DND-41 (cell line): ENCODE measurements around the gene DNAAF5.

Source experiments
- ATAC-seq: fragments of 200-7000 bp; cut with Tn5 transposase; 3 replicates; pipeline ENCODE4 v1.9.1; 2021; ENCODE audit warnings: low read depth; ENCODE audit not compliant: insufficient read depth
- DNase-seq: peaks from one replicate; pipeline ENCODE4 v3.0.0-alpha.2; 2020
- H2AFZ ChIP-seq: 2 replicates; pipeline ENCODE4 v1.6.0; 2012; ENCODE audit warnings: low read depth, low read length
- H3K27ac ChIP-seq: 2 replicates; pipeline ENCODE4 v1.5.1; 2012; ENCODE audit warnings: low read length, inconsistent platforms
- H3K27me3 ChIP-seq: fragments of 200-600 bp; sonication (generic); 2 replicates; pipeline ENCODE4 v1.6.0; 2012; ENCODE audit warnings: low read length, mild to moderate bottlenecking, inconsistent platforms; ENCODE audit not compliant: insufficient read depth, poor library complexity
- H3K36me3 ChIP-seq: 2 replicates; pipeline ENCODE4 v1.5.1; 2012; ENCODE audit warnings: low read length, inconsistent platforms; ENCODE audit not compliant: insufficient read depth
- H3K4me1 ChIP-seq: 2 replicates; pipeline ENCODE4 v1.5.1; 2012; ENCODE audit warnings: mild to moderate bottlenecking, low read length; ENCODE audit not compliant: insufficient read depth
- H3K4me2 ChIP-seq: 2 replicates; pipeline ENCODE4 v1.6.0; 2012; ENCODE audit warnings: mild to moderate bottlenecking, moderate library complexity, low read length, inconsistent platforms; ENCODE audit not compliant: insufficient read depth
- H3K4me3 ChIP-seq, 2 experiments: fragments of 200-600 bp in 1 of 2; shearing (Covaris generic) in 1 of 2; 2 replicates each; pipeline ENCODE4 v1.5.1; 2012 to 2016; ENCODE audit warnings: inconsistent platforms in 2 of 2, low read length in 2 of 2, mild to moderate bottlenecking in 2 of 2, low read depth in 1 of 2, moderate library complexity in 1 of 2
- H3K79me2 ChIP-seq: 2 replicates; pipeline ENCODE4 v1.6.0; 2012; ENCODE audit warnings: low read length, inconsistent platforms; ENCODE audit not compliant: insufficient read depth
- H3K9ac ChIP-seq: 2 replicates; pipeline ENCODE4 v1.6.0; 2012; ENCODE audit warnings: low read depth, mild to moderate bottlenecking, inconsistent platforms, low read length, moderate library complexity
- H3K9me3 ChIP-seq: 2 replicates; pipeline ENCODE4 v1.5.1; 2012; ENCODE audit warnings: low read length, moderate library complexity, mild to moderate bottlenecking, inconsistent platforms; ENCODE audit not compliant: insufficient read depth, severe bottlenecking
- H4K20me1 ChIP-seq: 2 replicates; pipeline ENCODE4 v1.6.0; 2012; ENCODE audit warnings: low read length; ENCODE audit not compliant: insufficient read depth
- EZH2 ChIP-seq: IDR thresholded peaks from 3 replicates; pipeline ENCODE4 v1.6.1; 2012; ENCODE audit warnings: borderline replicate concordance, low read depth, mild to moderate bottlenecking, moderate library complexity, low read length, inconsistent platforms; ENCODE audit not compliant: severe bottlenecking
- TF ChIP-seq, protein P1 (sequence below): IDR thresholded peaks from 2 replicates; pipeline ENCODE4 v1.5.1; 2012; ENCODE audit warnings: borderline replicate concordance, low read length, moderate library complexity, mild to moderate bottlenecking; ENCODE audit not compliant: poor library complexity, severe bottlenecking; ENCODE audit errors: extremely low read depth

The DNAAF5 gene

DNA sequence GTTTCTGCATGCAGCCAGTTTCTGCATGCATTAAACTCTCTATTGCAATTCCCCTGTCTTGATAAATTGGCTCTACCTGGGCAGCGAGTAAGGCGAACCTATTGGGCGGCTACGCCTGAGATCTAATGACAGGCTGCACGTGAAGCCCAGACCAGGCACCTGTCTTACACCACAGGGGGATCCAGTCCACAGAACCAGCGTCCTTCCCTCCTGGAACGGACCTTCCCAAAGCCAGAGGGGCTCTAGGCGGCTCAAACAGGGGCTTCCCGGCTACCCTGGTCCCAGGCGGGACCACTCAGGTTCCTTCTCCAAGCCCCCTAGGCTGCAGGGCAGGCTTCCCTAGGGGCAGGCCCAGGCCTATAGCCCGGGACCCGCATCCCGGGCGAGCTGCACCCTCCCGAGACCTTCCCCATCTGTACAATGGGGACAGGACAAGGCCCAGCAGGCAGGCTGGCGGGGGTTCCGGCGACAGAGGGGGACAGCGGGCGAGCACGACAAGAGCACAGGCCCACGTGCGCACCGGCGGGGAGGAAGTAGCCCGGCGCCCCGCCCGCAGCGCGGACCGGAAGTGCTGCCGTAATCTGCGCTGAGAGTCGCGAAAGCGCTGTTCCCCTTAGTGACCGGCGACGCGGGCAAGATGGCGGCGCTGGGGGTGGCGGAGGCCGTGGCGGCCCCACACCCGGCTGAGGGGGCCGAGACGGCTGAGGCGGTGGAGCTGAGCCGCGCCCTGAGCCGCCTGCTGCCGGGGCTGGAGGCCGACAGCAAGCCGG, at the start of gene DNAAF5:
TSS of gene DNAAF5 (plus strand) at position 616 of the 770 bp plus-strand sequence. CDS start at position 638, 22 bp downstream.
- peaks cover 68% of the 10 kb centered on the region for H3K79me2 ChIP-seq
- DNase-seq, result peak; percentile 90
- no peak for TF ChIP-seq EZH2
- TF ChIP-seq, protein P1, sequence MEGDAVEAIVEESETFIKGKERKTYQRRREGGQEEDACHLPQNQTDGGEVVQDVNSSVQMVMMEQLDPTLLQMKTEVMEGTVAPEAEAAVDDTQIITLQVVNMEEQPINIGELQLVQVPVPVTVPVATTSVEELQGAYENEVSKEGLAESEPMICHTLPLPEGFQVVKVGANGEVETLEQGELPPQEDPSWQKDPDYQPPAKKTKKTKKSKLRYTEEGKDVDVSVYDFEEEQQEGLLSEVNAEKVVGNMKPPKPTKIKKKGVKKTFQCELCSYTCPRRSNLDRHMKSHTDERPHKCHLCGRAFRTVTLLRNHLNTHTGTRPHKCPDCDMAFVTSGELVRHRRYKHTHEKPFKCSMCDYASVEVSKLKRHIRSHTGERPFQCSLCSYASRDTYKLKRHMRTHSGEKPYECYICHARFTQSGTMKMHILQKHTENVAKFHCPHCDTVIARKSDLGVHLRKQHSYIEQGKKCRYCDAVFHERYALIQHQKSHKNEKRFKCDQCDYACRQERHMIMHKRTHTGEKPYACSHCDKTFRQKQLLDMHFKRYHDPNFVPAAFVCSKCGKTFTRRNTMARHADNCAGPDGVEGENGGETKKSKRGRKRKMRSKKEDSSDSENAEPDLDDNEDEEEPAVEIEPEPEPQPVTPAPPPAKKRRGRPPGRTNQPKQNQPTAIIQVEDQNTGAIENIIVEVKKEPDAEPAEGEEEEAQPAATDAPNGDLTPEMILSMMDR, result no peak
- peak within 1 kb of the TSS; percentile 85 for H3K4me2 ChIP-seq
- H2AFZ ChIP-seq, result peak within 1 kb of the TSS; percentile 69
- peak within 1 kb of the TSS; percentile 83 for H3K27ac ChIP-seq
- no peaks in the 10 kb centered on the region for H3K27me3 ChIP-seq
- H3K36me3 ChIP-seq, result peaks cover 51% of the 10 kb centered on the region
- H3K4me1 ChIP-seq, result peaks cover 35% of the 10 kb centered on the region
- peaks cover 23% of the 10 kb centered on the region for H4K20me1 ChIP-seq
- peaks cover 29% of the 10 kb centered on the region for H3K9me3 ChIP-seq
- peak within 1 kb of the TSS; percentile 79 for H3K9ac ChIP-seq
- ATAC-seq, result peak; percentile 85
- peak within 1 kb of the TSS; percentile 40 to 77; a peak in 3 of 4 replicates for H3K4me3 ChIP-seq

DNA sequence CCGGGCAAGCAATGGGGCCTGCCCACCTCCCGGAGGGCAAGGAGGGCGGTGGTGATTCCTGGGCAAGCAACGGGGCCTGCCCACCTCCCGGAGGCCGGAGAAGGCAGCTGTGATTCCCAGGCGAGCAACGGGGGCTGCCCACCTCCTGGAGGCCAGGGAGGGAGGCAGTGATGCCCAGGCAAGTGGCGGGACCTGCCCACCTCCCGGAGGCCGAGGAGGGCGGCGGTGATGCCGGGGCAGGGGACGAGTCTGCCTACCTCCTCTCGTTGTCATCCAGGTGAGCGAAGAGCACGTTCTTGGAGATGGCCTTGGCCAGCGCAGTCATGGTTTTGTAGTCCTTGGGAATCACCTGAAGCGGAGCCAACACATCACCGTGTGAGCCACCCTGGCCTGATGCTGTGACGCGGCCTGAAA, 49.5 kb upstream of the DNAAF5 start:
- H3K36me3 ChIP-seq, result peaks cover 59% of the 10 kb centered on the region

DNA sequence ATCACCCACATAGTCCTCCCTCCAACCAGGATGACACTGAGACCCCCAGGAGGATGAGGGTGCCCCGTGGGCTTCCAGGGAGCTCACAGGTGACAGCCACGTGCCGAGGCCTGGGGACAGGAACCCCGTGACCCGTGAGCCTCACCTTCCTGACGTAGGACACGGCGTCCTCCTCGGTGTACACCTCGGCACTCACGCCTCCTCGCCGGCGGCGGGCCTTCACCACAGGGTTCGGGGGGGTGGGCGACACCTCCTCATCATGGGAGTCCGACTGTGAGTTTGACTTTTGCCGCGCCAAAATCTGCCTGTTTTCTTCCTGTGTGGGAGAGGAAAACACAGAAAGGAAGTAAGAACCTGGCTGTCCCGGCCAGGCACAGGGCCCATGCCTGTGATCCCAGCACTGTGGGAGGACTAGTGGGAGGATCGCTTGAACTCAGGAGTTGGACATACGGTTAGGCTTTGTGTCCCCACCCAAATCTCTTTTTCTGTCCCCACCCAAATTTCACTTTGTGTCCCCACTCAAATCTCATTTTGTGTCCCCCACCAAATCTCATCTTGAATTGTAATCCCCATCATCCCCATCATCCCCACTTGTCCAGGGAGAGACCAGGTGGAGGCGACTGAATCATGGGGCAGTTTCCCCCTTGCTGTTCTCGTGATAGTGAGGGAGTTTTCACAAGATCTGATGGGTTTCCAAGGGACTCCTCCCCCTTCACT, 45.9 kb upstream of the DNAAF5 start:
- H3K9me3 ChIP-seq, result peaks cover 41% of the 10 kb centered on the region

More for the DNA sequence above, 49.5 kb upstream of the DNAAF5 start:
- H3K79me2 ChIP-seq, result no peaks in the 10 kb centered on the region
- H3K4me1 ChIP-seq, result no peaks in the 10 kb centered on the region
- H4K20me1 ChIP-seq, result no peaks in the 10 kb centered on the region
- no peak overlapping the region for H3K9ac ChIP-seq
- no peak overlapping the region for H3K4me3 ChIP-seq
- no peak overlapping the region for H3K4me2 ChIP-seq
- DNase-seq, result no peak
- no peak overlapping the region for H2AFZ ChIP-seq
- H3K9me3 ChIP-seq, result peaks cover 15% of the 10 kb centered on the region
- H3K27me3 ChIP-seq, result no peaks in the 10 kb centered on the region
- no peak for TF ChIP-seq EZH2
- TF ChIP-seq, protein P1, result no peak
- no peak overlapping the region for H3K27ac ChIP-seq
- ATAC-seq, result no peak

More for the DNA sequence above, 45.9 kb upstream of the DNAAF5 start:
- DNase-seq (no peak), ATAC-seq (no peak)
- no peak overlapping the region for H3K4me3 ChIP-seq
- no peaks in the 10 kb centered on the region for H3K79me2 ChIP-seq
- TF ChIP-seq EZH2, result no peak
- TF ChIP-seq, protein P1, result no peak
- H3K27ac ChIP-seq, result no peak overlapping the region
- H3K4me2 ChIP-seq, result no peak overlapping the region
- H3K27me3 ChIP-seq, result no peaks in the 10 kb centered on the region
- no peaks in the 10 kb centered on the region for H3K4me1 ChIP-seq
- H3K36me3 ChIP-seq, result peaks cover 77% of the 10 kb centered on the region
- H4K20me1 ChIP-seq, result no peaks in the 10 kb centered on the region
- no peak overlapping the region for H3K9ac ChIP-seq
- H2AFZ ChIP-seq, result no peak overlapping the region
